Measurements from ENCODE around the gene CDK9. TPM values are rescaled to one million over a fixed set of nuclear protein-coding genes. Genes with fewer than 3 reads are reported as not detected.

Gene CDK9
- polyA plus RNA-seq, 4 donors: 34.0 to 47.2 (median 34.6) TPM

GRCh38 chr9:127825319-127826051 is 39.7 kb downstream of the CDK9 start:
- peak overlapping the region in 1 of 3 donors; percentile 5 for H3K27ac ChIP-seq (ENCODE audit: low read depth in 1 of 3, low read length in 2 of 3)
- WGBS, 3 donors: 11 to 48% (median 27%) methylated on average over 35 to 42 of the region's 42 CpGs
- H3K9me3 ChIP-seq (ENCODE audit: control insufficient read depth in 2 of 2, insufficient read depth in 1 of 2, low read depth in 1 of 2, low read length in 1 of 2): no peaks in the 10 kb centered on the region
- DNase-seq (peak; percentile 34 to 68), FAIRE-seq (no peak)
- peaks cover 0 to 30% (median 0%) of the 10 kb centered on the region in 3 donors for H3K36me3 ChIP-seq (ENCODE audit: control insufficient read depth in 3 of 3, insufficient read depth in 2 of 3, low read depth in 1 of 3, low read length in 3 of 3)
- H3K4me3 ChIP-seq (ENCODE audit: low read depth in 1 of 3, low read length in 3 of 3): no peak overlapping the region
- peaks cover 0 to 31% (median 0%) of the 10 kb centered on the region in 3 donors for H3K27me3 ChIP-seq (ENCODE audit: control insufficient read depth in 3 of 3, insufficient read depth in 3 of 3, low read length in 3 of 3)
- H3K4me1 ChIP-seq (ENCODE audit: control insufficient read depth in 3 of 3, insufficient read depth in 2 of 3, low read depth in 1 of 3, low read length in 2 of 3): peaks cover 0 to 18% (median 0%) of the 10 kb centered on the region in 3 donors

- Histone ChIP-seq H3K4me1 (ENCODE audit: control insufficient read depth in 3 of 3, insufficient read depth in 2 of 3, low read depth in 1 of 3, low read length in 2 of 3) (peaks cover 0 to 18% (median 0%) of the 10 kb centered on the region in 3 donors), H3K27ac (ENCODE audit: low read depth in 1 of 3, low read length in 2 of 3) (peak overlapping the region in 1 of 3 donors; percentile 5), H3K9me3 (ENCODE audit: control insufficient read depth in 2 of 2, insufficient read depth in 1 of 2, low read depth in 1 of 2, low read length in 1 of 2) (no peaks in the 10 kb centered on the region), H3K27me3 (ENCODE audit: control insufficient read depth in 3 of 3, insufficient read depth in 3 of 3, low read length in 3 of 3) (peaks cover 0 to 31% (median 0%) of the 10 kb centered on the region in 3 donors), H3K36me3 (ENCODE audit: control insufficient read depth in 3 of 3, insufficient read depth in 2 of 3, low read depth in 1 of 3, low read length in 3 of 3) (peaks cover 0 to 30% (median 0%) of the 10 kb centered on the region in 3 donors), H3K4me3 (ENCODE audit: low read depth in 1 of 3, low read length in 3 of 3) (no peak overlapping the region)
- 59 to 67% (median 64%) methylated on average over 7 of the region's 7 CpGs for WGBS, 3 donors
- DNase-seq (no peak), FAIRE-seq (no peak)
These were observed 40.5 kb downstream of the CDK9 start for GRCh38 chr9:127826253-127826913.

GRCh38 chr9:127828262-127829031 is 42.6 kb downstream of the CDK9 start:
- no peaks in the 10 kb centered on the region for H3K9me3 ChIP-seq (ENCODE audit: control insufficient read depth in 2 of 2, insufficient read depth in 1 of 2, low read depth in 1 of 2, low read length in 1 of 2)
- peak overlapping the region in 2 of 3 donors; percentile 18 to 28 for H3K4me3 ChIP-seq (ENCODE audit: low read depth in 1 of 3, low read length in 3 of 3)
- peak; percentile 64 to 78 for DNase-seq
- peaks cover 0 to 31% (median 0%) of the 10 kb centered on the region in 3 donors for H3K27me3 ChIP-seq (ENCODE audit: control insufficient read depth in 3 of 3, insufficient read depth in 3 of 3, low read length in 3 of 3)
- FAIRE-seq: no peak
- peak overlapping the region in 2 of 3 donors; percentile 39 to 85 for H3K27ac ChIP-seq (ENCODE audit: low read depth in 1 of 3, low read length in 2 of 3)
- WGBS, 3 donors: 18 to 20% (median 19%) methylated on average over 26 to 33 of the region's 34 CpGs
- peaks cover 0 to 18% (median 0%) of the 10 kb centered on the region in 3 donors for H3K4me1 ChIP-seq (ENCODE audit: control insufficient read depth in 3 of 3, insufficient read depth in 2 of 3, low read depth in 1 of 3, low read length in 2 of 3)
- peaks cover 0 to 30% (median 0%) of the 10 kb centered on the region in 3 donors for H3K36me3 ChIP-seq (ENCODE audit: control insufficient read depth in 3 of 3, insufficient read depth in 2 of 3, low read depth in 1 of 3, low read length in 3 of 3)

- Histone ChIP-seq H3K9me3 (ENCODE audit: control insufficient read depth in 2 of 2, insufficient read depth in 1 of 2, low read depth in 1 of 2, low read length in 1 of 2) (no peaks in the 10 kb centered on the region), H3K36me3 (ENCODE audit: control insufficient read depth in 3 of 3, insufficient read depth in 2 of 3, low read depth in 1 of 3, low read length in 3 of 3) (peaks cover 0 to 25% (median 0%) of the 10 kb centered on the region in 3 donors), H3K27me3 (ENCODE audit: control insufficient read depth in 3 of 3, insufficient read depth in 3 of 3, low read length in 3 of 3) (peaks cover 0 to 31% (median 0%) of the 10 kb centered on the region in 3 donors), H3K4me1 (ENCODE audit: control insufficient read depth in 3 of 3, insufficient read depth in 2 of 3, low read depth in 1 of 3, low read length in 2 of 3) (peaks cover 0 to 18% (median 0%) of the 10 kb centered on the region in 3 donors), H3K4me3 (ENCODE audit: low read depth in 1 of 3, low read length in 3 of 3) (no peak overlapping the region), H3K27ac (ENCODE audit: low read depth in 1 of 3, low read length in 2 of 3) (peak overlapping the region in 2 of 3 donors; percentile 32 to 36)
- DNase-seq: no peak
- WGBS, 3 donors: 81 to 89% (median 83%) methylated on average over 6 of the region's 6 CpGs
- FAIRE-seq: no peak
These were observed 43.5 kb downstream of the CDK9 start for GRCh38 chr9:127829205-127829906.

GRCh38 chr9:127832248-127832647 is 46.4 kb downstream of the CDK9 start:
- FAIRE-seq: no peak
- H3K27ac ChIP-seq (ENCODE audit: low read depth in 1 of 3, low read length in 2 of 3): peak overlapping the region in 1 of 3 donors; percentile 4
- WGBS, 3 donors: 67 to 74% (median 70%) methylated on average over 7 of the region's 7 CpGs
- peaks cover 0 to 13% (median 8%) of the 10 kb centered on the region in 3 donors for H3K4me1 ChIP-seq (ENCODE audit: control insufficient read depth in 3 of 3, insufficient read depth in 2 of 3, low read depth in 1 of 3, low read length in 2 of 3)
- no peak for DNase-seq
- H3K4me3 ChIP-seq (ENCODE audit: low read depth in 1 of 3, low read length in 3 of 3): no peak overlapping the region
- H3K9me3 ChIP-seq (ENCODE audit: control insufficient read depth in 2 of 2, insufficient read depth in 1 of 2, low read depth in 1 of 2, low read length in 1 of 2): no peaks in the 10 kb centered on the region
- H3K36me3 ChIP-seq (ENCODE audit: control insufficient read depth in 3 of 3, insufficient read depth in 2 of 3, low read depth in 1 of 3, low read length in 3 of 3): peaks cover 0 to 12% (median 0%) of the 10 kb centered on the region in 3 donors
- H3K27me3 ChIP-seq (ENCODE audit: control insufficient read depth in 3 of 3, insufficient read depth in 3 of 3, low read length in 3 of 3): peaks cover 0 to 9% (median 0%) of the 10 kb centered on the region in 3 donors

- DNase-seq (no peak), FAIRE-seq (no peak)
- WGBS, 3 donors: 27 to 46% (median 46%) methylated on average over 1 of the region's 1 CpG
- Histone ChIP-seq H3K9me3 (ENCODE audit: control insufficient read depth in 2 of 2, insufficient read depth in 1 of 2, low read depth in 1 of 2, low read length in 1 of 2) (no peaks in the 10 kb centered on the region), H3K36me3 (ENCODE audit: control insufficient read depth in 3 of 3, insufficient read depth in 2 of 3, low read depth in 1 of 3, low read length in 3 of 3) (peaks cover 0 to 14% (median 0%) of the 10 kb centered on the region in 3 donors), H3K27me3 (ENCODE audit: control insufficient read depth in 3 of 3, insufficient read depth in 3 of 3, low read length in 3 of 3) (peaks cover 0 to 2% (median 0%) of the 10 kb centered on the region in 3 donors), H3K4me1 (ENCODE audit: control insufficient read depth in 3 of 3, insufficient read depth in 2 of 3, low read depth in 1 of 3, low read length in 2 of 3) (peaks cover 0 to 12% (median 7%) of the 10 kb centered on the region in 3 donors), H3K27ac (ENCODE audit: low read depth in 1 of 3, low read length in 2 of 3) (peak overlapping the region in 1 of 3 donors; percentile 74), H3K4me3 (ENCODE audit: low read depth in 1 of 3, low read length in 3 of 3) (no peak overlapping the region)
These were observed 47.7 kb downstream of the CDK9 start for GRCh38 chr9:127833555-127833954.

- Histone ChIP-seq H3K36me3 (ENCODE audit: control insufficient read depth in 3 of 3, insufficient read depth in 2 of 3, low read depth in 1 of 3, low read length in 3 of 3) (peaks cover 0 to 11% (median 0%) of the 10 kb centered on the region in 3 donors), H3K27me3 (ENCODE audit: control insufficient read depth in 3 of 3, insufficient read depth in 3 of 3, low read length in 3 of 3) (no peaks in the 10 kb centered on the region), H3K27ac (ENCODE audit: low read depth in 1 of 3, low read length in 2 of 3) (peak overlapping the region; percentile 41 to 94 (median 61)), H3K4me3 (ENCODE audit: low read depth in 1 of 3, low read length in 3 of 3) (no peak overlapping the region), H3K9me3 (ENCODE audit: control insufficient read depth in 2 of 2, insufficient read depth in 1 of 2, low read depth in 1 of 2, low read length in 1 of 2) (no peaks in the 10 kb centered on the region), H3K4me1 (ENCODE audit: control insufficient read depth in 3 of 3, insufficient read depth in 2 of 3, low read depth in 1 of 3, low read length in 2 of 3) (peaks cover 0 to 12% (median 3%) of the 10 kb centered on the region in 3 donors)
- FAIRE-seq (no peak), DNase-seq (no peak)
- 43 to 70% (median 67%) methylated on average over 17 of the region's 17 CpGs for WGBS, 3 donors
These were observed 50.2 kb downstream of the CDK9 start for GRCh38 chr9:127835991-127836516.

Data from small intestine (tissue), 7 donors.